AG10803 (cell line): ENCODE measurements around the gene TPO.
"Not testable (repeated sequence)": the region's sequence is repeated elsewhere in the genome, so short reads cannot be mapped to it uniquely, and the experiment has no call there.

Experiments used
- DNase-seq: peaks from one replicate; pipeline ENCODE4 v3.0.0; 2010; ENCODE audit warnings: low read depth
- H3K4me3 ChIP-seq: 2 replicates; pipeline ENCODE4 v1.5.1; 2011; ENCODE audit warnings: mild to moderate bottlenecking, low read length, control low read depth
- TF ChIP-seq, protein P1 (sequence below): conservative IDR thresholded peaks from 2 replicates; pipeline ENCODE4 v1.5.1; 2011; ENCODE audit warnings: mild to moderate bottlenecking, low read length, control low read depth, inconsistent platforms

The TPO gene

DNA sequence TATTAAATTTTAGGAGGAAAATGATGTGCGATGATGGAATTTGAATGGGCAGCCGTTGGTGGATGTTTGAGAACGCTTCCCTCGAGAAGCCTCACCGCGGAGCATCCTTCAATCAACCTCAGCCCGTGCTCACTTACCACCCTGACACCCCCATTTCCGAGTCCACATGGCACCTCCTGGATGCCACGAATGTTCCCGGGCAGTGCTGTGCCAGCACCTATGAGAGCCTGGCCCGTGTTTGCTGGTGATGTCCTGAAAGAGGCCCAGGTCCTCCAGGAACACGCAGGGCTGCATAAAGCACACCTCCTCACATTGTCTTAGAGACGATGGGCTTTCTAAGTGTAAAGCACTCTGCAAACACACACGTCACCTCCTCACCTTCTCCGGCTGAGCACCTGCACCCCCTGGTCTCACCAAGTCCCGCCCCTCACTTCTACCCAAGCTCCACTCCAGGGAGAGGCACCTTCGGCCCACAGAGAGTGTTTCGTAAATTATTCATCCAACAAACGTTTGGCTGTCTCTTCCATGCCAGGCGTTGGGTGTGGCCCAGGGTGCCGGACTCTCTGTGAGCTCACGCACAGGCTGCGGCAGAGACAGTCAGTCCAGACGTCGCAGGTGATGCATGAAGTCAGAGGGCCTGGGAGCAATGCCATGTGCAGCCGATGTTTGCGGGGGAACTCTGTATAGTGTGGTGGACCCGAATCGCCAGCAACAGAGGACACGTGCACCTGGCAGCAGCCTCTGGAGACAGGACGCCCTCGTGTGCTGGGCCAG is 150.0 kb downstream of the TPO start:
- no peak overlapping the region for H3K4me3 ChIP-seq
- TF ChIP-seq, protein P1, sequence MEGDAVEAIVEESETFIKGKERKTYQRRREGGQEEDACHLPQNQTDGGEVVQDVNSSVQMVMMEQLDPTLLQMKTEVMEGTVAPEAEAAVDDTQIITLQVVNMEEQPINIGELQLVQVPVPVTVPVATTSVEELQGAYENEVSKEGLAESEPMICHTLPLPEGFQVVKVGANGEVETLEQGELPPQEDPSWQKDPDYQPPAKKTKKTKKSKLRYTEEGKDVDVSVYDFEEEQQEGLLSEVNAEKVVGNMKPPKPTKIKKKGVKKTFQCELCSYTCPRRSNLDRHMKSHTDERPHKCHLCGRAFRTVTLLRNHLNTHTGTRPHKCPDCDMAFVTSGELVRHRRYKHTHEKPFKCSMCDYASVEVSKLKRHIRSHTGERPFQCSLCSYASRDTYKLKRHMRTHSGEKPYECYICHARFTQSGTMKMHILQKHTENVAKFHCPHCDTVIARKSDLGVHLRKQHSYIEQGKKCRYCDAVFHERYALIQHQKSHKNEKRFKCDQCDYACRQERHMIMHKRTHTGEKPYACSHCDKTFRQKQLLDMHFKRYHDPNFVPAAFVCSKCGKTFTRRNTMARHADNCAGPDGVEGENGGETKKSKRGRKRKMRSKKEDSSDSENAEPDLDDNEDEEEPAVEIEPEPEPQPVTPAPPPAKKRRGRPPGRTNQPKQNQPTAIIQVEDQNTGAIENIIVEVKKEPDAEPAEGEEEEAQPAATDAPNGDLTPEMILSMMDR: no peak
- DNase-seq: no peak

DNA sequence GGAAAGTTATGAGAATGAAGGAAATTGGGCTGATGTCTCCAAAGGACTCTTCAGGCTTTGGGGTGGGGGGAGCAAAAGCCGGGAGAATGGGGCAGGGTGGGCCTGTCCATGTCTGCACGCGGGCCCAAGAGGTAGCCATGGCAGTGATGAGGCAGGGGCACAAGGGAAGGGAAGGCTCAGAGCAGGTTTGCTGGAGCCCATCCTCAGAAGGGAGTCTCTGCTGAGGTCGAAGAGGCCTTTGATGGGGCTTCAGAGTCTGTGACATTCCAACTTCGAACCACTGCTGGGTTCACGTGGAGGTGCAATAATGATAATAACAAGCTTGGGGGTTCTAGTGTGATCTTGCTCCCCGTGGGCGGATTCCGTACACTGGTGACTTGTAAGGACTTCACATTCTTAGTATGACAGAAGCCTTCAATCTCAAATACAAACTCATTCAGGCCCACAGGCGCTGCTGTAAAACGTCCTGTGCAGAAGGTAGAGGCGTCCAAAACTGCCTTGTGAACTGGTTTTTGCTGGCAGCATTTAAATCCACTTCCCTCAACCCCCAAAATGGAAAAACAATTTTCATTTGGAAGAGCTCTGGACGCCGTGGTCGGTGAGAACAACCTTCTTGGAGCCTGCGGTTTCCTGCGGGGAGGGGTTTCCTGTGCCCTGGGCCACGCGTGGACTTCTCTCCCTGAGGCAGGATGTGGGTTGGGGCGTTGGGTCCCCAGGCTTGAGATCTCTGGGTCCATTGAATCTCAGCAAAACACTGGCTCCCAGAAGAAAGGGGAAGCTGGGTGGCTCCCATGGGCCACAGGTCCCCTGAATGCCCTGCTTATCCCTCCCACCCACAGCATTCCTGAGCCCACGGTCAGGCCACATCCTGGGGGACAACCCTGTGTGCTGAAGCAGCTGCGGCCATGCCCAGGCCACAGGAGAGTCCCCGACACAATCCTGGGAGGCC is 151.0 kb downstream of the TPO start:
- DNase-seq: no peak
- TF ChIP-seq, protein P1: no peak
- H3K4me3 ChIP-seq: no peak overlapping the region

DNA sequence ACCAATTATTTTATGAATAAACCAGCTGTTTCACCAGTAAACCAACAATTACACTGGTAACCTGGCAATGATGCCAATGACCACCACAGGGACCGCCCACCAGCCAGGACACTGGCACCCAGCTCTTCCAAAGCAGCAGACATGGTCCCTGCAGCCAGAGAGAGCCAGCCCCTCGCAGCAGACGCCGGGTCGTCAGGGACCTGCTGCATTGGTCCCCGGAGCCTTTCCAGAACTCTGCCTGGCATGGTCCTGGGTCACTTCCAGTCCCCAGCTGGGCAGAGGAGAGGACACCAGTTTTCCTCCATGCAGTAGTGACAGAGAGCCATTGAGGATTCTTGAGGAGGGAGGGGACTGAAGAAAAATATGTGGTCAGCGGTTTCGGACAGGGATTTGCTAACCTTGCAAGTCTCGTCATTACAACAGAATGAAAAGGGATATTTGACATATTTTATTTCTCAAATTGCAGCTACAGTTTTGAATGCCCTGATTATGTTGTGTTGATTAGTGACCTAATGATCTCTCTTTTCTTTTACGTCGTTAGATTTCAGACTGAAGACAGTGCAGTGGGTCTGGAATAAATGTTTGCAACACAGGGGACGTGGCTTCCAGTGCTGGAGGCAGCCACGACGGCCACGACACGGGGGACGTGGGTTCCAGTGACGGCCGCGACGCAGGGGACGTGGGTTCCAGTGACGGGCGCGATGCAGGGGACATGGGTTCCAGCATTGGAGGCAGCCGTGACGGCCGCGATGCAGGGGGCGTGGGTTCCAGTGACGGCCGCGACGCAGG is 154.5 kb downstream of the TPO start:
- H3K4me3 ChIP-seq: no peak overlapping the region

DNA sequence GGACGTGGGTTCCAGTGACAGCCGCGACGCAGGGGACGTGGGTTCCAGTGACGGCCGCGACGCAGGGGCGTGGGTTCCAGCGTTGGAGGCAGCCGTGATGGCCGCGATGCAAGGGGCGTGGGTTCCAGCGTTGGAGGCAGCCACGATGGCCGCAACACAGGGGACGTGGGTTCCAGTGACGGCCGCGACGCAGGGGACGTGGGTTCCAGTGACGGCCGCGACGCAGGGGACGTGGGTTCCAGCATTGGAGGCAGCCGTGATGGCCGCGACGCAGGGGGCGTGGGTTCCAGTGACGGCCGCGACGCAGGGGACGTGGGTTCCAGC is 155.0 kb downstream of the TPO start:
- DNase-seq, H3K4me3 ChIP-seq: not testable (repeated sequence)

More for the DNA sequence above, 154.5 kb downstream of the TPO start:
- TF ChIP-seq, protein P1: no peak
- DNase-seq: no peak

DNA sequence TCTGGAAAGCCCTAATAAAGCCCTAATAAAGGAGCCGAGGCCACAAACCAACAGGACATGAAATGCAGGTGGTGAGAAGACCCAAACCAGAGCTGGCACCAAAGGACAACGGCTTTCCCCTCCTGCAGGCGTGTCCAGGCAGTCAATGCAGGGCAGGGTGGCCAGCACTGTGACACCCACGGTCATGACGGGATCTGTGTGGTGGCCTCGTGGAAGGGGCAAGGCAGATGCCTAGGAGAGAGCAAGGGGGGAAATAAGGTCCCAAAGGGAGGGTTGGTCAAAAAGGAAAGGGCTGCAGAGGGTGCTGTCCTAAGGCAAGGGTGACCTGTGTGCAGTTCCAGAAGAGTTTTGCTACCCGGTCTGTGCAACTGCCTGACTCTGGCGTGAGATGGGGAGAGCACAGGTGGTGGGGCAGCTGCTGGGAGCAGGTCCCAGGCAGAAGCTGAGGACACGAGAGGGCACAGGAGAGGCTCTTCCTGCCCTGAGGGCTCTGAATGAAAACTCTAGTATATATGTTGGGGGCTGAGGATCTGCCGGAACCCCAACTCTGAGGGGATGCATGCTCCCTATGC is 156.7 kb downstream of the TPO start:
- DNase-seq: no peak
- TF ChIP-seq, protein P1: no peak
- no peak overlapping the region for H3K4me3 ChIP-seq

DNA sequence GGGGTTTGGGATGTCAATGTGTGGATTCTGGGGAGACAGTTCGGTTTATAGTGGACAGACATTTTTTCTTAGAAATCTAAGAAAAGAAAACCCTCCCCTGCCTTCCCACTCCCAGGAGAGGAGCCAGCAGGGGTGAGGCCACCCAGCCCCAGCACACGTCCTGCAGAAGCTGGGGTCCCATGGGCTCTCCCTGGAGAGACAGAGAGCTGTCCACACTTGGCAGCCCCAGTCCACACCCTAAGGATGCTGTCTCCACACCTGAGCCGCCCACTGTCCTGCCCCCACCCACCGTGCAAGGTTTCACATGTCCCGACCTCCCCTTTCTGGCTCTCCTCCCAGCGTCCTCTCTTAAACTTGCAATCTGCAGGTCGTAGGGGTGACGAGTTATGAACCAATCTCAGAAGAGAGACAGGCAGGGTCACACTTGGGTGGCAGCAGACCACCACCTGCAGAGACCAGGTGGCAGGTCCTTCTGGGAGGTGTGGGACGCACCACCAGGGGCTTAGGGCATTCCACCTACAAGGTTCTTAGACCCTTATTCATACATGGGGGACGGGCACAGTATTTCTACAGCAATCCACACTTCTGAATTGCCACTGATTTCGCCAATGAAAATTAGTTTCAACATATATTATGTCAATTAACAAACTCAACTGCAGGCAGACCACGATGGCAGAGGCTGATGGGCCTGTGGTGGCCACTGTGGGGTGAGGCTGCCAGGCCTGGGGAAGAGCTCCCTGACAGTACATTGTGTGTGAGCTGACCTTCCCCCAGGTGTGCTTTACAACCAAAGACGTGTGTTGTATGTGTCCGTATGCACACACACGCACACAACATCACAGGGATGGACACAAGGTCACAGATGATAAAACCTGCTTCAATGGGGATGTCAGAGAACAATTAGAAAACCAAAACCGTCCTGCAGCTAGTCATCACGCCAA is 158.5 kb downstream of the TPO start:
- no peak for DNase-seq
- TF ChIP-seq, protein P1: no peak
- no peak overlapping the region for H3K4me3 ChIP-seq
